Endothelial cell of umbilical vein (primary cell): ENCODE measurements around the gene ANKLE2. TPM values are rescaled to one million over a fixed set of nuclear protein-coding genes. Genes with fewer than 3 reads are reported as not detected.

Source experiments
- BruUV-seq: library from RNA; stranded (reverse); fragments of 400-500 nt; replicated peaks from 2 replicates; lab custom pipeline; 2021; lab: Mats Ljungman, UMichigan
- CTCF ChIA-PET: fragments of 300-600, 350-600 bp; sonication (Branson Sonifier 250); formaldehyde crosslinking; loops from one replicate; lab custom pipeline; 2021; ENCODE audit warnings: antibody characterized with exemption, inconsistent platforms; lab: Charles Lee
- POLR2A ChIA-PET: fragments of 300-600, 350-600 bp; sonication (Branson Sonifier 250); formaldehyde crosslinking; loops from one replicate; lab custom pipeline; 2021; ENCODE audit warnings: antibody characterized with exemption, inconsistent platforms; lab: Charles Lee
- DNase-seq: peaks from one replicate; pipeline ENCODE4 v3.0.0-alpha.2; 2011; ENCODE audit warnings: low read depth, low spot score
- FAIRE-seq: peaks from 2 replicates; lab custom pipeline; 2011; peaks lifted over from hg19 to GRCh38; lab: Jason Lieb, UNC
- H2AFZ ChIP-seq: 2 replicates; pipeline ENCODE4 v1.6.0; 2012; ENCODE audit warnings: low read depth, low read length, control low read depth, inconsistent platforms
- H3K27ac ChIP-seq: 2 replicates; pipeline ENCODE4 v1.5.1; 2011; ENCODE audit warnings: low read depth, mild to moderate bottlenecking, control low read depth, low read length, moderate library complexity; ENCODE audit not compliant: insufficient read depth
- H3K27me3 ChIP-seq, 2 experiments: 2 replicates each; pipeline versions ENCODE4 v1.6.0 to v1.6.1; 2011; ENCODE audit warnings: low read length in 2 of 2, mixed read lengths in 1 of 2; ENCODE audit not compliant: control insufficient read depth in 2 of 2, insufficient read depth in 2 of 2
- H3K36me3 ChIP-seq, 2 experiments: 2 replicates in 1 of 2; 3 replicates in 1 of 2; pipeline ENCODE4 v1.5.1; 2011; ENCODE audit warnings: low read length in 2 of 2, mild to moderate bottlenecking in 1 of 2, moderate library complexity in 1 of 2; ENCODE audit not compliant: control insufficient read depth in 2 of 2, insufficient read depth in 2 of 2; ENCODE audit errors: extremely low read depth in 1 of 2
- H3K4me1 ChIP-seq: 3 replicates; pipeline ENCODE4 v1.5.1; 2011; ENCODE audit warnings: mild to moderate bottlenecking, low read length; ENCODE audit not compliant: control insufficient read depth, insufficient read depth; ENCODE audit errors: extremely low read depth
- H3K4me2 ChIP-seq: 2 replicates; pipeline ENCODE4 v1.6.1; 2011; ENCODE audit warnings: low read length, control low read depth, mixed read lengths; ENCODE audit not compliant: insufficient read depth
- H3K4me3 ChIP-seq, 3 experiments: fragments of 200-600 bp in 1 of 3; sonication (generic), shearing (Covaris generic) in 1 of 3; replicated peaks in 1 of 3; 2 replicates each; pipeline ENCODE4 v1.5.1; 2011 to 2016; ENCODE audit warnings: control low read depth in 3 of 3, low read length in 3 of 3, mild to moderate bottlenecking in 2 of 3, inconsistent platforms in 1 of 3, low read depth in 1 of 3, moderate library complexity in 1 of 3; ENCODE audit not compliant: insufficient read depth in 1 of 3
- H3K79me2 ChIP-seq: 2 replicates; pipeline ENCODE4 v1.6.0; 2012; ENCODE audit warnings: low read length, inconsistent platforms; ENCODE audit not compliant: control insufficient read depth, insufficient read depth
- H3K9ac ChIP-seq: replicated peaks from 2 replicates; pipeline ENCODE3; 2011; ENCODE audit warnings: low read length, control low read depth; ENCODE audit not compliant: insufficient read depth; ENCODE audit errors: extremely low read depth
- H3K9me1 ChIP-seq: replicated peaks from 3 replicates; pipeline ENCODE4 v1.6.0; 2011; ENCODE audit warnings: mild to moderate bottlenecking, low read length; ENCODE audit not compliant: control insufficient read depth, insufficient read depth; ENCODE audit errors: extremely low read depth
- H3K9me3 ChIP-seq: replicated peaks from 2 replicates; pipeline ENCODE4 v1.5.1; 2012; ENCODE audit warnings: low read length, inconsistent platforms; ENCODE audit not compliant: control insufficient read depth, insufficient read depth
- H4K20me1 ChIP-seq: replicated peaks from 2 replicates; pipeline ENCODE3; 2011; ENCODE audit warnings: mild to moderate bottlenecking, low read length; ENCODE audit not compliant: control insufficient read depth, insufficient read depth; ENCODE audit errors: extremely low read depth
- CTCF ChIP-seq, 2 donors: IDR thresholded peaks; 1 replicate in 1 of 2; 2 replicates in 1 of 2; pipeline ENCODE4 v1.5.1; 2011; ENCODE audit warnings: low read length in 2 of 2, mild to moderate bottlenecking in 2 of 2, moderate library complexity in 2 of 2, control low read depth in 1 of 2, inconsistent platforms in 1 of 2, low read depth in 1 of 2; ENCODE audit not compliant: insufficient read depth in 1 of 2; ENCODE audit errors: extremely low read depth in 1 of 2
- EZH2 ChIP-seq: IDR thresholded peaks from 2 replicates; pipeline ENCODE4 v1.6.1; 2012; ENCODE audit warnings: borderline replicate concordance, low read depth, mild to moderate bottlenecking, moderate library complexity, low read length, inconsistent platforms; ENCODE audit not compliant: severe bottlenecking
- FOS ChIP-seq: IDR thresholded peaks from 2 replicates; pipeline ENCODE4 v1.6.1; 2011; ENCODE audit warnings: mild to moderate bottlenecking, low read length, moderate library complexity, borderline replicate concordance; ENCODE audit not compliant: insufficient read depth
- GATA2 ChIP-seq: IDR thresholded peaks from 2 replicates; pipeline ENCODE4 v1.7.0; 2011; ENCODE audit warnings: low read depth, mild to moderate bottlenecking, moderate library complexity, mixed read lengths, low read length; ENCODE audit not compliant: insufficient read length, insufficient read depth
- JUN ChIP-seq: IDR thresholded peaks from 2 replicates; pipeline ENCODE4 v1.6.1; 2011; ENCODE audit warnings: borderline replicate concordance, low read depth; ENCODE audit not compliant: insufficient read length, insufficient read depth
- MAX ChIP-seq: IDR thresholded peaks from 2 replicates; pipeline ENCODE4 v1.6.1; 2011; ENCODE audit not compliant: insufficient read depth, insufficient read length
- MYC ChIP-seq: IDR thresholded peaks from one replicate; pipeline ENCODE4 v1.6.1; 2011; ENCODE audit warnings: mild to moderate bottlenecking, low read depth, low read length
- POLR2A ChIP-seq: IDR thresholded peaks from 2 replicates; pipeline ENCODE4 v1.6.1; 2012; ENCODE audit warnings: low read depth, mild to moderate bottlenecking, control low read depth, low read length
- POLR2AphosphoS5 ChIP-seq: IDR thresholded peaks from 2 replicates; pipeline ENCODE4 v1.6.1; 2012; ENCODE audit warnings: low read depth, mild to moderate bottlenecking, control low read depth, low read length, moderate library complexity; ENCODE audit not compliant: insufficient read depth
- dilution Hi-C: fragments of 300-500 bp; cut with MboI; formaldehyde crosslinking; loops from one replicate; pipeline ENCODE4 v1.15.0; 2019; ENCODE audit warnings: low sequenced_read_pairs; ENCODE audit not compliant: extremely low pct_ligation_motif_present
- intact Hi-C: fragments of 100-400 bp; cut with micrococcal nuclease; formaldehyde crosslinking; loops from one replicate; pipeline ENCODE4 v1.10.0; 2022
- polyA plus RNA-seq, 4 experiments: library from polyadenylated mRNA; depleted of rRNA in 3 of 4; stranded (reverse) in 3 of 4; unstranded in 1 of 4; fragments of >200 nt; gene quantifications; 2 replicates each; pipeline versions ENCODE4 v1.2.1 to v1.2.3, GENCODE V29; 2011 to 2012; ENCODE audit warnings: missing spikeins in 1 of 4
- total RNA-seq: library from RNA; stranded (reverse); gene quantifications from 2 replicates; pipeline ENCODE4 v1.2.3, GENCODE V29; 2021

ANKLE2 gene
- total and polyA plus RNA-seq, 2 donors (not counting 3 experiments of a cell fraction or from before 2014, with no cell fraction given) = 75.8 to 112 TPM

GRCh38 chr12:132736378-132736777 is 25.3 kb downstream of the ANKLE2 start:
- CTCF ChIA-PET = no interaction called here

More at GRCh38 chr12:132736378-132736777, 25.3 kb downstream of the ANKLE2 start:
- Histone ChIP-seq H4K20me1 (no peaks in the 10 kb centered on the region), H3K4me2 (no peak overlapping the region), H3K36me3 (peaks cover 27 to 64% of the 10 kb centered on the region in 2 experiments), H2AFZ (no peak overlapping the region), H3K4me3 (no peak overlapping the region), H3K27me3 (no peaks in the 10 kb centered on the region), H3K27ac (no peak overlapping the region), H3K9me1 (no peaks in the 10 kb centered on the region), H3K9ac (no peak overlapping the region), H3K4me1 (no peaks in the 10 kb centered on the region), H3K9me3 (no peaks in the 10 kb centered on the region), H3K79me2 (peaks cover 5% of the 10 kb centered on the region)
- POLR2A ChIA-PET = no interaction called here
- dilution Hi-C loops (no loop called here), intact Hi-C loops (no loop called here)
- TF ChIP-seq POLR2A (no peak), CTCF (IDR thresholded peaks at IDR 0.05; ENCODE audit: extremely low read depth in 1 of 2, insufficient read depth in 1 of 2, low read depth in 1 of 2, low read length in 2 of 2) (no peak), FOS (no peak), GATA2 (no peak), MAX (no peak), POLR2AphosphoS5 (no peak), EZH2 (no peak), JUN (no peak), MYC (no peak)
- no peak for FAIRE-seq
- no peak for DNase-seq
- no TSS peak for BruUV-seq
